GM21786 (cell line): Measurements from ENCODE around the gene SPECC1.
"Not testable (repeated sequence)": the region's sequence is repeated elsewhere in the genome, so short reads cannot be mapped to it uniquely, and the experiment has no call there.

ENCODE experiments used
- ATAC-seq: cut with Tn5 transposase; IDR thresholded peaks from one replicate; pipeline ENCODE4 v1.9.1; 2021; ENCODE audit not compliant: unreplicated experiment

Gene SPECC1

GRCh38 chr17:20066253-20066652 is 57.1 kb downstream of the SPECC1 start:
- no peak for ATAC-seq

GRCh38 chr17:20067711-20068110 is 58.6 kb downstream of the SPECC1 start:
- ATAC-seq: no peak

GRCh38 chr17:20068445-20068844 is 59.3 kb downstream of the SPECC1 start:
- no peak for ATAC-seq

GRCh38 chr17:20071824-20072691 is 62.9 kb downstream of the SPECC1 start:
- ATAC-seq: no peak

GRCh38 chr17:20072692-20072992 is 63.5 kb downstream of the SPECC1 start:
- ATAC-seq: no peak

GRCh38 chr17:20073055-20073979 is 64.2 kb downstream of the SPECC1 start:
- ATAC-seq: peak; percentile 45

- ATAC-seq: no peak
Observed at GRCh38 chr17:20074001-20074400, 64.8 kb downstream of the SPECC1 start.

- peak; percentile 49 for ATAC-seq
Observed at GRCh38 chr17:20074489-20074888, 65.3 kb downstream of the SPECC1 start.

- ATAC-seq: not testable (repeated sequence)
Observed at GRCh38 chr17:20076137-20076536, 67.0 kb downstream of the SPECC1 start.

GRCh38 chr17:20077978-20078685 is 69.0 kb downstream of the SPECC1 start:
- no peak for ATAC-seq

- ATAC-seq: no peak
Observed at GRCh38 chr17:20080513-20080912, 71.4 kb downstream of the SPECC1 start.

- ATAC-seq: no peak
Observed at GRCh38 chr17:20083156-20083859, 74.1 kb downstream of the SPECC1 start.

GRCh38 chr17:20084621-20085282 is 75.6 kb downstream of the SPECC1 start:
- ATAC-seq: no peak

GRCh38 chr17:20085283-20085845 is 76.2 kb downstream of the SPECC1 start:
- ATAC-seq: no peak

- no peak for ATAC-seq
Observed at GRCh38 chr17:20086416-20087076, 77.4 kb downstream of the SPECC1 start.

GRCh38 chr17:20087538-20088250 is 78.5 kb downstream of the SPECC1 start:
- no peak for ATAC-seq

GRCh38 chr17:20089756-20090547 is 80.8 kb downstream of the SPECC1 start:
- ATAC-seq: no peak
